H1 (cell line): ENCODE results near the gene MAPRE2. TPM values are rescaled to one million over a fixed set of nuclear protein-coding genes. Genes with fewer than 3 reads are reported as not detected.

ENCODE experiments used
- CTCF ChIA-PET: fragments of 300-600 bp; sonication (Branson Sonifier 250); formaldehyde crosslinking; loops from one replicate; lab custom pipeline; 2021; ENCODE audit not compliant: partially characterized antibody; lab: Charles Lee
- POLR2A ChIA-PET: fragments of 300-600 bp; sonication (Branson Sonifier 250); formaldehyde crosslinking; loops from one replicate; lab custom pipeline; 2021; ENCODE audit warnings: inconsistent platforms; ENCODE audit not compliant: partially characterized antibody; lab: Charles Lee
- DNase-seq, 2 experiments: peaks; one replicate each; pipeline versions ENCODE4 v3.0.0 to v3.0.0-alpha.2; 2010 to 2022; ENCODE audit warnings: low spot score in 2 of 2, low read depth in 1 of 2, mixed read lengths in 1 of 2
- FAIRE-seq: peaks from 2 replicates; lab custom pipeline; 2011; peaks lifted over from hg19 to GRCh38; lab: Jason Lieb, UNC
- H2AFZ ChIP-seq: 2 replicates; pipeline ENCODE4 v1.8.1; 2012; ENCODE audit warnings: low read length, inconsistent platforms
- H2AK5ac ChIP-seq: 2 replicates; pipeline ENCODE4 v1.6.1; 2013; ENCODE audit warnings: low read depth, low read length
- H2BK120ac ChIP-seq: replicated peaks from 2 replicates; pipeline ENCODE3; 2013; ENCODE audit warnings: low read depth, low read length, inconsistent platforms
- H2BK12ac ChIP-seq: 2 replicates; pipeline ENCODE4 v1.6.1; 2013; ENCODE audit warnings: low read depth, low read length
- H2BK15ac ChIP-seq: 2 replicates; pipeline ENCODE4 v1.6.1; 2013; ENCODE audit warnings: low read length
- H2BK20ac ChIP-seq: 2 replicates; pipeline ENCODE4 v1.6.1; 2013; ENCODE audit warnings: low read length
- H2BK5ac ChIP-seq: 2 replicates; pipeline ENCODE4 v1.6.1; 2013; ENCODE audit warnings: low read depth, low read length
- H3K14ac ChIP-seq: 2 replicates; pipeline ENCODE4 v1.6.1; 2013; ENCODE audit warnings: inconsistent platforms; ENCODE audit not compliant: insufficient read length
- H3K18ac ChIP-seq: 2 replicates; pipeline ENCODE4 v1.6.1; 2013; ENCODE audit warnings: low read length; ENCODE audit errors: extremely low read depth
- H3K23ac ChIP-seq: 2 replicates; pipeline ENCODE4 v1.6.1; 2013; ENCODE audit warnings: inconsistent platforms; ENCODE audit not compliant: insufficient read length
- H3K23me2 ChIP-seq: 2 replicates; pipeline ENCODE4 v1.6.1; 2013; ENCODE audit warnings: low read depth, low read length
- H3K27ac ChIP-seq: 2 replicates; pipeline ENCODE4 v1.6.1; 2011; ENCODE audit warnings: low read depth, low read length, inconsistent platforms
- H3K27me3 ChIP-seq, 4 experiments: replicated peaks in 1 of 4; 1 replicate in 1 of 4; 2 replicates in 3 of 4; pipeline versions ENCODE4 v1.6.1 to v1.8.1; 2011 to 2013; ENCODE audit warnings: low read length in 3 of 4, mild to moderate bottlenecking in 3 of 4, inconsistent platforms in 2 of 4, mixed read lengths in 2 of 4, moderate library complexity in 1 of 4; ENCODE audit not compliant: control insufficient read depth in 3 of 4, insufficient read depth in 3 of 4; ENCODE audit errors: extremely low read depth in 1 of 4
- H3K36me3 ChIP-seq, 4 experiments: 2 replicates each; pipeline versions ENCODE4 v1.6.1 to v1.8.1; 2011 to 2013; ENCODE audit warnings: mild to moderate bottlenecking in 4 of 4, low read length in 3 of 4, moderate library complexity in 2 of 4, control low read depth in 1 of 4, inconsistent platforms in 1 of 4; ENCODE audit not compliant: insufficient read depth in 4 of 4, control insufficient read depth in 2 of 4
- H3K4ac ChIP-seq: replicated peaks from 2 replicates; pipeline ENCODE3; 2013; ENCODE audit warnings: low read length, low read depth, mixed read lengths, inconsistent platforms; ENCODE audit not compliant: insufficient read length
- H3K4me1 ChIP-seq, 4 experiments: replicated peaks in 1 of 4; 1 replicate in 1 of 4; 2 replicates in 3 of 4; pipeline versions ENCODE4 v1.6.1 to v1.8.1; 2011 to 2013; ENCODE audit warnings: low read length in 3 of 4, inconsistent platforms in 2 of 4, mixed read lengths in 1 of 4; ENCODE audit not compliant: insufficient read depth in 4 of 4, control insufficient read depth in 3 of 4
- H3K4me2 ChIP-seq, 2 experiments: 2 replicates each; pipeline versions ENCODE4 v1.6.1 to v1.8.1; 2011 to 2013; ENCODE audit warnings: low read depth in 2 of 2, low read length in 2 of 2, control low read depth in 1 of 2, inconsistent platforms in 1 of 2, mild to moderate bottlenecking in 1 of 2; ENCODE audit not compliant: insufficient read depth in 1 of 2
- H3K4me3 ChIP-seq, 4 experiments: fragments of 200-600, 300-600 bp in 1 of 4; sonication (generic), shearing (Covaris generic), sonication (Bioruptor Twin) in 1 of 4; 2 replicates each; pipeline versions ENCODE4 v1.5.1 to v1.8.1; 2011 to 2016; ENCODE audit warnings: low read length in 4 of 4, low read depth in 3 of 4, control low read depth in 2 of 4, inconsistent platforms in 2 of 4, mild to moderate bottlenecking in 2 of 4, mixed read lengths in 1 of 4, moderate library complexity in 1 of 4; ENCODE audit not compliant: insufficient read depth in 2 of 4; ENCODE audit errors: extremely low read depth in 1 of 4
- H3K56ac ChIP-seq: replicated peaks from 2 replicates; pipeline ENCODE3; 2013; ENCODE audit warnings: low read depth, mild to moderate bottlenecking, mixed read lengths, low read length, inconsistent platforms; ENCODE audit not compliant: insufficient read length
- H3K79me1 ChIP-seq: 2 replicates; pipeline ENCODE4 v1.6.1; 2013; ENCODE audit warnings: low read depth, low read length, control low read depth
- H3K79me2 ChIP-seq, 2 experiments: 2 replicates each; pipeline versions ENCODE4 v1.6.1 to v1.8.1; 2012 to 2013; ENCODE audit warnings: low read length in 2 of 2, mild to moderate bottlenecking in 2 of 2, inconsistent platforms in 1 of 2; ENCODE audit not compliant: insufficient read depth in 2 of 2, control insufficient read depth in 1 of 2
- H3K9ac ChIP-seq, 4 experiments: replicated peaks in 1 of 4; 1 replicate in 1 of 4; 2 replicates in 3 of 4; pipeline versions ENCODE4 v1.6.1 to v1.8.1; 2011 to 2013; ENCODE audit warnings: low read depth in 3 of 4, low read length in 3 of 4, control low read depth in 2 of 4, mild to moderate bottlenecking in 2 of 4, moderate library complexity in 2 of 4, inconsistent platforms in 1 of 4; ENCODE audit errors: extremely low read depth in 1 of 4
- H3K9me3 ChIP-seq, 2 experiments: 2 replicates each; pipeline versions ENCODE4 v1.6.1 to v1.8.1; 2012 to 2013; ENCODE audit warnings: mild to moderate bottlenecking in 2 of 2, moderate library complexity in 2 of 2, control low read depth in 1 of 2, inconsistent platforms in 1 of 2, low read depth in 1 of 2, low read length in 1 of 2, mixed read lengths in 1 of 2; ENCODE audit not compliant: insufficient read depth in 2 of 2
- H4K20me1 ChIP-seq, 2 experiments: replicated peaks in 1 of 2; 2 replicates each; pipeline versions ENCODE3 to v1.8.1; 2011 to 2013; ENCODE audit warnings: inconsistent platforms in 2 of 2, low read length in 2 of 2, mild to moderate bottlenecking in 1 of 2; ENCODE audit not compliant: insufficient read depth in 2 of 2, control insufficient read depth in 1 of 2
- H4K5ac ChIP-seq: 2 replicates; pipeline ENCODE4 v1.6.1; 2013; ENCODE audit warnings: low read length, low read depth, mixed read lengths, inconsistent platforms; ENCODE audit not compliant: insufficient read length
- H4K8ac ChIP-seq: 2 replicates; pipeline ENCODE4 v1.8.0; 2013; ENCODE audit warnings: mild to moderate bottlenecking, moderate library complexity, low read length, inconsistent platforms; ENCODE audit not compliant: insufficient read depth; ENCODE audit errors: extremely low read depth
- H4K91ac ChIP-seq: replicated peaks from 2 replicates; pipeline ENCODE3; 2013; ENCODE audit warnings: low read length, mixed read lengths, inconsistent platforms; ENCODE audit not compliant: insufficient read length
- CBX5 ChIP-seq: fragments of 300-800, 300-1000 bp; sonication (generic); IDR thresholded peaks from 2 replicates; pipeline ENCODE4 v1.7.1; 2016; ENCODE audit warnings: antibody characterized with exemption, low read length, low read depth
- CHD2 ChIP-seq: IDR thresholded peaks from 2 replicates; pipeline ENCODE4 v1.6.1; 2012; ENCODE audit warnings: low read length, improper control_type of control experiment
- FOSL1 ChIP-seq: IDR thresholded peaks from 2 replicates; pipeline ENCODE4 v1.6.1; 2011; ENCODE audit warnings: mild to moderate bottlenecking, low read depth, low read length, moderate library complexity; ENCODE audit not compliant: insufficient read depth
- HDAC2 ChIP-seq, 2 experiments: fragments of 300-600 bp in 1 of 2; sonication (generic) in 1 of 2; IDR thresholded peaks; 2 replicates each; pipeline ENCODE4 v1.6.1; 2011 to 2012; ENCODE audit warnings: low read depth in 2 of 2, low read length in 2 of 2, mild to moderate bottlenecking in 2 of 2, moderate library complexity in 2 of 2, borderline replicate concordance in 1 of 2, inconsistent platforms in 1 of 2
- PHF8 ChIP-seq: fragments of 200-600 bp; sonication (generic); conservative IDR thresholded peaks from 2 replicates; pipeline ENCODE4 v1.7.1; 2012; ENCODE audit warnings: low read depth, mild to moderate bottlenecking, inconsistent platforms, low read length, moderate library complexity
- POLR2A ChIP-seq, 2 experiments: IDR thresholded peaks; 1 replicate in 1 of 2; 2 replicates in 1 of 2; pipeline ENCODE4 v1.6.1; 2011; ENCODE audit warnings: low read depth in 2 of 2, low read length in 2 of 2, mild to moderate bottlenecking in 2 of 2; ENCODE audit errors: control extremely low read depth in 1 of 2
- RAD21 ChIP-seq, 2 experiments: IDR thresholded peaks in 1 of 2; conservative IDR thresholded peaks in 1 of 2; 2 replicates each; pipeline ENCODE4 v1.6.1; 2011; ENCODE audit warnings: low read depth in 2 of 2, low read length in 2 of 2, improper control_type of control experiment in 1 of 2, inconsistent platforms in 1 of 2, mild to moderate bottlenecking in 1 of 2, moderate library complexity in 1 of 2
- RFX5 ChIP-seq: IDR thresholded peaks from 2 replicates; pipeline ENCODE4 v1.6.1; 2011; ENCODE audit warnings: low read depth, low read length, improper control_type of control experiment, borderline replicate concordance
- SP1 ChIP-seq: IDR thresholded peaks from 2 replicates; pipeline ENCODE4 v1.6.1; 2011; ENCODE audit warnings: low read depth, low read length
- SRF ChIP-seq: IDR thresholded peaks from 2 replicates; pipeline ENCODE4 v1.6.1; 2011; ENCODE audit warnings: mild to moderate bottlenecking, low read depth, low read length, moderate library complexity
- TEAD4 ChIP-seq: IDR thresholded peaks from 2 replicates; pipeline ENCODE4 v1.6.1; 2012; ENCODE audit warnings: low read depth, low read length, inconsistent platforms, mixed read lengths
- WGBS, 2 experiments: shearing (Covaris generic) in 1 of 2; methylation state at CpG; one replicate each; pipeline versions ENCODE4 v1.1.6 to v1.1.7; 2013 to 2015; ENCODE audit warnings: low lambda C conversion rate in 2 of 2, mixed read lengths in 2 of 2, inconsistent platforms in 1 of 2, low coverage in 1 of 2, missing lambda C conversion rate in 1 of 2; ENCODE audit not compliant: insufficient replicate concordance in 2 of 2, insufficient coverage in 1 of 2, insufficient read length in 1 of 2; ENCODE audit errors: extremely low coverage in 1 of 2, missing lambda C conversion rate in 1 of 2; 5-methylcytosine and 5-hydroxymethylcytosine counted together
- polyA plus RNA-seq, 7 experiments: library from polyadenylated mRNA; depleted of rRNA in 3 of 7; stranded (reverse) in 5 of 7; unstranded in 2 of 7; fragments of >200 nt in 5 of 7; fragments of 200-250 nt in 2 of 7; gene quantifications; 1 replicate in 5 of 7; 2 replicates in 1 of 7; 4 replicates in 1 of 7; pipeline versions ENCODE4 v1.2.1 to v1.2.3, GENCODE V29; 2011 to 2013; ENCODE audit warnings: missing spikeins in 2 of 7, mixed read lengths in 2 of 7
- total RNA-seq: library from RNA; stranded (reverse); fragmentation: NEBNext Ultra II Directional; extraction: Animal tissue kit (Norgen Biotek cat#: 25700); gene quantifications from 2 replicates; pipeline ENCODE4 v1.2.1, GENCODE V29; 2021
- TF ChIP-seq, protein P1 (sequence below), 3 experiments: IDR thresholded peaks; 1 replicate in 2 of 3; 2 replicates in 1 of 3; pipeline versions ENCODE4 v1.5.1 to v1.6.1; 2011; ENCODE audit warnings: low read length in 3 of 3, mild to moderate bottlenecking in 3 of 3, inconsistent platforms in 2 of 3, low read depth in 1 of 3, moderate library complexity in 1 of 3; ENCODE audit not compliant: insufficient read depth in 1 of 3; ENCODE audit errors: control extremely low read depth in 1 of 3

Gene MAPRE2
- total and polyA plus RNA-seq, 2 of the 8 experiments (the other 6 are each of a cell fraction or from before 2014, with no cell fraction given) = 32.6 to 33.1 TPM

DNA sequence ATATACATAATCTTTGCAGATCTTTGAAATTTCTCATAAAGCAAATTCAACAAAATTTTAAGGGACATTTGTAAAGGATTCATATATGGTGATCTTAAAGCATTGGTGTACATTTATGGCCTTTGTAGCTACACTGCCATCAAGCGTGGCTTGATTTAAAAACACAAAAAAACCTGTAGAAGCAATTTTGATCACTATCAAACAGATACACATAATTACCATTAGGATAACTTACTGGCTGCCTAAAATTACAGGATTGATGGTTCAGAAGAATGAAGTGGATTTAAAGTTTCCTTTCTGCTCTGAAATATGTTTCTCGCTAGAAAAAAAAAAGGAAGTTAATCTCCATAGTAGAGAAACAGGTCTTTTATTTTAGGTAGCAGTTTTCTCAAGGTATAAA, 31.4 kb downstream of the MAPRE2 start:
- H3K56ac ChIP-seq = no peak overlapping the region
- H3K4me1 ChIP-seq = peaks cover 0 to 3% (median 2%) of the 10 kb centered on the region in 4 experiments; a peak in 4 of 7 replicates
- DNase-seq (no peak), FAIRE-seq (no peak)
- ChIA-PET POLR2A (no interaction called here), CTCF (interaction anchor here (0.8 to 3.5 kb wide), 4 partner anchors 10 to 195 kb away, joined by 3 to 28 read pairs (median 4); no protein-coding TSS in a partner anchor)
- no peaks in the 10 kb centered on the region for H3K9me3 ChIP-seq
- H3K18ac ChIP-seq = no peak overlapping the region
- H2AFZ ChIP-seq = no peak overlapping the region
- no peaks in the 10 kb centered on the region for H3K79me2 ChIP-seq
- H2BK15ac ChIP-seq = no peak overlapping the region
- H2BK5ac ChIP-seq = no peak overlapping the region
- 87% methylated on average over 2 of the region's 2 CpGs; no CpG with 5 or more reads in 1 of the 2 experiments for WGBS, 2 experiments
- no peak overlapping the region for H2BK12ac ChIP-seq
- H3K23ac ChIP-seq = no peak overlapping the region
- no peak overlapping the region for H3K4ac ChIP-seq
- H4K20me1 ChIP-seq = no peaks in the 10 kb centered on the region
- H3K27ac ChIP-seq = no peak overlapping the region
- no peak overlapping the region for H3K9ac ChIP-seq
- H3K14ac ChIP-seq = no peak overlapping the region
- no peaks in the 10 kb centered on the region for H3K36me3 ChIP-seq
- no peak overlapping the region for H3K4me3 ChIP-seq
- H2AK5ac ChIP-seq = no peak overlapping the region
- no peak overlapping the region for H4K5ac ChIP-seq
- H4K8ac ChIP-seq = no peak overlapping the region
- no peak overlapping the region for H2BK120ac ChIP-seq
- H3K27me3 ChIP-seq = no peaks in the 10 kb centered on the region
- no peak overlapping the region for H2BK20ac ChIP-seq
- H3K23me2 ChIP-seq = no peaks in the 10 kb centered on the region
- H3K4me2 ChIP-seq = no peak overlapping the region
- no peak overlapping the region for H4K91ac ChIP-seq
- H3K79me1 ChIP-seq = no peaks in the 10 kb centered on the region; the same call in 1 of the 2 replicates
- no peak for TF ChIP-seq FOSL1
- TF ChIP-seq TEAD4 = no peak
- TF ChIP-seq, protein P1, sequence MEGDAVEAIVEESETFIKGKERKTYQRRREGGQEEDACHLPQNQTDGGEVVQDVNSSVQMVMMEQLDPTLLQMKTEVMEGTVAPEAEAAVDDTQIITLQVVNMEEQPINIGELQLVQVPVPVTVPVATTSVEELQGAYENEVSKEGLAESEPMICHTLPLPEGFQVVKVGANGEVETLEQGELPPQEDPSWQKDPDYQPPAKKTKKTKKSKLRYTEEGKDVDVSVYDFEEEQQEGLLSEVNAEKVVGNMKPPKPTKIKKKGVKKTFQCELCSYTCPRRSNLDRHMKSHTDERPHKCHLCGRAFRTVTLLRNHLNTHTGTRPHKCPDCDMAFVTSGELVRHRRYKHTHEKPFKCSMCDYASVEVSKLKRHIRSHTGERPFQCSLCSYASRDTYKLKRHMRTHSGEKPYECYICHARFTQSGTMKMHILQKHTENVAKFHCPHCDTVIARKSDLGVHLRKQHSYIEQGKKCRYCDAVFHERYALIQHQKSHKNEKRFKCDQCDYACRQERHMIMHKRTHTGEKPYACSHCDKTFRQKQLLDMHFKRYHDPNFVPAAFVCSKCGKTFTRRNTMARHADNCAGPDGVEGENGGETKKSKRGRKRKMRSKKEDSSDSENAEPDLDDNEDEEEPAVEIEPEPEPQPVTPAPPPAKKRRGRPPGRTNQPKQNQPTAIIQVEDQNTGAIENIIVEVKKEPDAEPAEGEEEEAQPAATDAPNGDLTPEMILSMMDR (IDR thresholded peaks at IDR 0.05; ENCODE audit: control extremely low read depth in 1 of 3, insufficient read depth in 1 of 3, low read depth in 1 of 3, low read length in 3 of 3) = no peak
- no peak for TF ChIP-seq HDAC2 (IDR thresholded peaks at IDR 0.05; ENCODE audit: borderline replicate concordance in 1 of 2, low read depth in 2 of 2, low read length in 2 of 2)
- no peak for TF ChIP-seq RAD21 (IDR thresholded peaks at IDR 0.05 in 1 of 2, conservative IDR thresholded peaks at IDR 0.05 in 1 of 2; ENCODE audit: low read depth in 2 of 2, low read length in 2 of 2)
- TF ChIP-seq SP1 = no peak
- TF ChIP-seq RFX5 = no peak
- TF ChIP-seq CHD2 = no peak
- TF ChIP-seq CBX5 = no peak
- TF ChIP-seq SRF = no peak
- no peak for TF ChIP-seq PHF8
- TF ChIP-seq POLR2A (IDR thresholded peaks at IDR 0.05; ENCODE audit: control extremely low read depth in 1 of 2, low read depth in 2 of 2, low read length in 2 of 2) = no peak
